ENCODE measurements around the gene AK5.

DNA sequence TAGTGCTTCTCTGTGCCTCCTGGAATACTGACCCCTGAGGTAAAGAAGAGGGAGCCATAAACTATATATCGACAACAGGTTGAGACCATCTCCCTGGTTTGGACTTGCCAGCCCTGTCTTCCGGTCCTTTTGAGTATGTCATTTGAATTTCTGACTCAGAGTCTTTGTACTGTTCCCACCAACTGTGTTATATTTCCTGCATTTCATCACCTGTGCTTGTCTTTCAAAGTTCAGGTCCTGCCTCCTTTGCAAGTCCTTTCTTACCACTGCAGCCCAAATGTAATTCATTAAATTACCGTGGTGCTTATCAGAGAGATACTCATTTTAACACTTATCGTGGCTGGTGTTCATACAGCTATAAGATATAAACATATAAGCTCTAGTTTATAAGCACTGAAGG, 10.7 kb downstream of the AK5 start:
- TF ChIP-seq, protein P1, sequence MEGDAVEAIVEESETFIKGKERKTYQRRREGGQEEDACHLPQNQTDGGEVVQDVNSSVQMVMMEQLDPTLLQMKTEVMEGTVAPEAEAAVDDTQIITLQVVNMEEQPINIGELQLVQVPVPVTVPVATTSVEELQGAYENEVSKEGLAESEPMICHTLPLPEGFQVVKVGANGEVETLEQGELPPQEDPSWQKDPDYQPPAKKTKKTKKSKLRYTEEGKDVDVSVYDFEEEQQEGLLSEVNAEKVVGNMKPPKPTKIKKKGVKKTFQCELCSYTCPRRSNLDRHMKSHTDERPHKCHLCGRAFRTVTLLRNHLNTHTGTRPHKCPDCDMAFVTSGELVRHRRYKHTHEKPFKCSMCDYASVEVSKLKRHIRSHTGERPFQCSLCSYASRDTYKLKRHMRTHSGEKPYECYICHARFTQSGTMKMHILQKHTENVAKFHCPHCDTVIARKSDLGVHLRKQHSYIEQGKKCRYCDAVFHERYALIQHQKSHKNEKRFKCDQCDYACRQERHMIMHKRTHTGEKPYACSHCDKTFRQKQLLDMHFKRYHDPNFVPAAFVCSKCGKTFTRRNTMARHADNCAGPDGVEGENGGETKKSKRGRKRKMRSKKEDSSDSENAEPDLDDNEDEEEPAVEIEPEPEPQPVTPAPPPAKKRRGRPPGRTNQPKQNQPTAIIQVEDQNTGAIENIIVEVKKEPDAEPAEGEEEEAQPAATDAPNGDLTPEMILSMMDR (IDR thresholded peaks at IDR 0.05): no peak
- no peak for TF ChIP-seq POLR2AphosphoS5 (IDR thresholded peaks at IDR 0.05; ENCODE audit: low read depth, low read length)
